NCI-H146 treated with DMSO at 0.1 percent for 48 hours (cell line): ENCODE measurements around the gene ZBTB48.
"Not testable (repeated sequence)": the region's sequence is repeated elsewhere in the genome, so short reads cannot be mapped to it uniquely, and the experiment has no call there.

ENCODE experiments used
- DNase-seq: peaks from one replicate; lab custom pipeline; 2025; ENCODE audit not compliant: unreplicated experiment; lab: John Stamatoyannopoulos, UW

The ZBTB48 gene

GRCh38 chr1:6632588-6633514 lies 53.1 kb downstream of the ZBTB48 start:
- DNase-seq, result no peak

GRCh38 chr1:6634371-6635052 lies 54.7 kb downstream of the ZBTB48 start:
- no peak for DNase-seq

- DNase-seq, result no peak
These were observed 55.5 kb downstream of the ZBTB48 start for GRCh38 chr1:6635161-6635909.

- DNase-seq, result no peak
These were observed 56.3 kb downstream of the ZBTB48 start for GRCh38 chr1:6635910-6636760.

- not testable (repeated sequence) for DNase-seq
These were observed 57.0 kb downstream of the ZBTB48 start for GRCh38 chr1:6636778-6637177.

GRCh38 chr1:6637770-6638169 lies 58.0 kb downstream of the ZBTB48 start:
- no peak for DNase-seq

GRCh38 chr1:6638226-6638625 lies 58.4 kb downstream of the ZBTB48 start:
- DNase-seq, result no peak
